Measurements from ENCODE around the gene CALD1. TPM values are rescaled to one million over a fixed set of nuclear protein-coding genes. Genes with fewer than 3 reads are reported as not detected.
A peak's percentile ranks its signal among the peaks of the same experiment; 100 is the strongest.

CALD1 gene
- total RNA-seq, 1 experiment from 2014 or later = 107 TPM

- no peak overlapping the region for H3K56ac ChIP-seq (ENCODE audit: insufficient read length, low read depth, low read length)
These were observed 122.6 kb downstream of the CALD1 start for GRCh38 chr7:134902058-134902457.

More at GRCh38 chr7:134902058-134902457, 122.6 kb downstream of the CALD1 start:
- H3K4ac ChIP-seq (ENCODE audit: low read depth, low read length) = no peak overlapping the region
- H4K5ac ChIP-seq (ENCODE audit: insufficient read length, low read depth, low read length) = no peak overlapping the region
- Mint-ChIP-seq H3K4me3 (no peak overlapping the region), H3K9me3 (peaks cover 0 to 2% of the 10 kb centered on the region in 2 experiments; a peak in 1 of 5 replicates), H3K4me1 (peaks cover 12 to 16% of the 10 kb centered on the region in 2 experiments), H3K27me3 (ENCODE audit: low read depth) (no peaks in the 10 kb centered on the region), H3K27ac (peak overlapping the region in 1 of 3 experiments; percentile 29; a peak in 2 of 7 replicates), H3K36me3 (ENCODE audit: insufficient read depth in 1 of 3, low read depth in 3 of 3) (peaks cover 1 to 7% (median 3%) of the 10 kb centered on the region in 3 experiments; a peak in 4 of 7 replicates)
- no peak overlapping the region for H2AFZ ChIP-seq (ENCODE audit: low read length)
- H2BK15ac ChIP-seq (ENCODE audit: low read depth, low read length) = no peak overlapping the region
- no CpG with 5 or more reads among the region's 2 CpGs for WGBS (ENCODE audit: extremely low coverage, insufficient read length, low lambda C conversion rate)
- no peak overlapping the region for H2BK120ac ChIP-seq (ENCODE audit: low read depth, low read length, poor library complexity, severe bottlenecking)
- H3K79me1 ChIP-seq (ENCODE audit: insufficient read depth, low read depth, low read length, poor library complexity, severe bottlenecking) = peaks cover 3% of the 10 kb centered on the region
- no peak overlapping the region for H3K14ac ChIP-seq (ENCODE audit: insufficient read depth, low read length)
- H3K79me2 ChIP-seq (ENCODE audit: insufficient read depth, low read length) = no peaks in the 10 kb centered on the region; the same call in 1 of the 2 replicates
- H2BK5ac ChIP-seq (ENCODE audit: insufficient read length, low read length) = no peak overlapping the region
- no peak overlapping the region for H4K91ac ChIP-seq (ENCODE audit: insufficient read length, low read depth, low read length)
- H3K4me1 ChIP-seq (ENCODE audit: insufficient read depth, low read length) = 0 out of 2 replicates have a peak, but pooled peaks cover 2% of the 10 kb centered on the region
- no peak overlapping the region for H3K23ac ChIP-seq (ENCODE audit: insufficient read length, low read depth, low read length)
- no peak overlapping the region for H2AK5ac ChIP-seq (ENCODE audit: insufficient read length, low read length)
- H3K4me2 ChIP-seq (ENCODE audit: insufficient read depth, insufficient read length, low read length) = no peak overlapping the region
- no peaks in the 10 kb centered on the region for H3K9me3 ChIP-seq (ENCODE audit: control insufficient read depth, low read depth, low read length)
- H3K27ac ChIP-seq (ENCODE audit: insufficient read length, low read depth, low read length) = no peak overlapping the region
- no peak overlapping the region for H3T11ph ChIP-seq (ENCODE audit: low read length)
- no peak for DNase-seq
- no peak overlapping the region for H4K8ac ChIP-seq (replicated peaks; ENCODE audit: insufficient read length, low read depth, low read length)
- H2BK12ac ChIP-seq (ENCODE audit: insufficient read length, low read depth, low read length) = no peak overlapping the region
- H4K20me1 ChIP-seq (ENCODE audit: control insufficient read depth, insufficient read depth, insufficient read length) = no peaks in the 10 kb centered on the region
- no peak overlapping the region for H3K9ac ChIP-seq (ENCODE audit: extremely low read depth, insufficient read length, low read length)
- TF ChIP-seq CTCF (conservative IDR thresholded peaks at IDR 0.05) = no peak
- no peaks in the 10 kb centered on the region for H3K23me2 ChIP-seq (ENCODE audit: insufficient read length, low read depth, low read length, poor library complexity, severe bottlenecking)
- no peak overlapping the region for H2BK20ac ChIP-seq (ENCODE audit: low read depth, low read length, poor library complexity, severe bottlenecking)
- no peaks in the 10 kb centered on the region for H3K27me3 ChIP-seq (ENCODE audit: insufficient read depth, low read length)
- H3K18ac ChIP-seq (ENCODE audit: insufficient read length, low read depth, low read length) = no peak overlapping the region

Data from H9 (cell line).